GM18519 (cell line): Measurements from ENCODE around the gene PLPPR3.

ENCODE experiments used
- ATAC-seq: cut with Tn5 transposase; IDR thresholded peaks from one replicate; pipeline ENCODE4 v1.9.1; 2021; ENCODE audit warnings: mild to moderate bottlenecking, moderate library complexity; ENCODE audit not compliant: unreplicated experiment, low FRiP score

PLPPR3 gene

DNA sequence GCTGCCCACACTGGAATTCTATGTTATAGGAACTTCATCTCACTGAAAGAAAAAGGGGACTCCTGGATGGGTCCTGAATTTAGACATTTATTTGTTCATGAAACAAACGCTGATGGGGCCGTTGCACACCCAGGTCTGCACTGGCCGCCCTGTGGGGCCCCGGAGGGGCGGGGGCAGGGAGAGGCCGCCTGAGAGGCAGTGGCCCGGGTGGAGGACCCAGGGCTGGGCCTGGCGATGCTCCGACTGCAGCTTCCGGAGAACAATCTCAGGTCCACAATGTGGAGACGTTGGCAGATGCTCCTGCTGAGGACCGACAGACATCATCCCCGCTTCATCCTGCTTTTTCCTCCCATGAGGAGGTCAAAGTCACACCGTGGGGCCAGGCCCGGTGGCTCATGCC is 40.8 kb downstream of the PLPPR3 start:
- ATAC-seq = no peak

DNA sequence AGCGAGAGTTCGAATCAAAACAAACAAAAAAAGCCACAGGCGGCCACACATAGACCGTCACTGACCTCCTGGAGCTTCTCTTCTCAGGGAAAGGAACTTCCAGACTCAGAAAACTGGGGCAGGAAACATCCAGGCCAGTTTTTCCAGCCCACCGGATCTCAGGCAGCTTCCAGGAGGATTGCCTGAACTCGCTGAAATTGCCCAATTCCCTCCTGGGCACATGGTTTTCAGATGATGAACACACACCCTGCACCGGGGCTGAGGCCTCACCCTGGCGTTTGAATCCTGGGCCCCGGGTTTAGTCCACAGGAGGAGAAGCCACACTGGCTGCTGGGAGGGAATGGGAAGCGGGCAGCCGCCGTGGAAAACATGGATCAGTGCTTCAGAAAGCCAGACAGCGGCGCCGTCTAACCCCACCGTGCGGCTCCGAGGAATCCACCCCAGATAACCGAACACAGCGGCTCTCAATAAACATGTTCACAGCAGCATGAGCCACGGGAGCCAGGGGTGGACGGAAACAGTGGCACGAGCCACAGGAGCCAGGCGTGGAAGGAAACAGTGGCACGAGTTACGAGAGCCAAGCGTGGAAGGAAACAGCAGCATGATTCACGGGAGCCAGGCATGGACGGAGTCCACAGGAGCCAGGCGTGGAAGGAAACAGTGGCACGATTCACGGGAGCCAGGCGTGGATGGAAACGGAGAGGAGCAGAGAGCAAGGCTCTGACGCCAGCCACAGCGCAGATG is 42.7 kb downstream of the PLPPR3 start:
- ATAC-seq = no peak

DNA sequence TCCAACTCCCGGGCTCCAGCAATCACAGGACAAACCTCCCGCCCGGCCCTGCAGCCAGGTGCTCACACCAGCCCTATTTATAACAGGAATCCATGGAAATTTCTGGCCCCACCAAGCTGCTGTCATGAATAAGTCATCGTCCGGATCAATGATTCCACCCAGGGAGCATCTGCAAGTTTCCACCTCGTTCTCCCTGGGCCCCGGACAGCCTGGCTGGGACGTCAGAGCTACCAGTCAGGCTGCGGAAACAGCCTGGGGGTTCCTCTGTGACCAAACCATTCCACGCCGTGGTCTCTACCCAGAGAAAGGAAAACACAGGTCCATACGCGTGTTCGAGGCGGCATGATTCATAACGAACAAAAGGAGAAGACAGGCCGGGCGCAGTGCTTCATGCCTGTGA is 45.2 kb downstream of the PLPPR3 start:
- ATAC-seq = no peak

DNA sequence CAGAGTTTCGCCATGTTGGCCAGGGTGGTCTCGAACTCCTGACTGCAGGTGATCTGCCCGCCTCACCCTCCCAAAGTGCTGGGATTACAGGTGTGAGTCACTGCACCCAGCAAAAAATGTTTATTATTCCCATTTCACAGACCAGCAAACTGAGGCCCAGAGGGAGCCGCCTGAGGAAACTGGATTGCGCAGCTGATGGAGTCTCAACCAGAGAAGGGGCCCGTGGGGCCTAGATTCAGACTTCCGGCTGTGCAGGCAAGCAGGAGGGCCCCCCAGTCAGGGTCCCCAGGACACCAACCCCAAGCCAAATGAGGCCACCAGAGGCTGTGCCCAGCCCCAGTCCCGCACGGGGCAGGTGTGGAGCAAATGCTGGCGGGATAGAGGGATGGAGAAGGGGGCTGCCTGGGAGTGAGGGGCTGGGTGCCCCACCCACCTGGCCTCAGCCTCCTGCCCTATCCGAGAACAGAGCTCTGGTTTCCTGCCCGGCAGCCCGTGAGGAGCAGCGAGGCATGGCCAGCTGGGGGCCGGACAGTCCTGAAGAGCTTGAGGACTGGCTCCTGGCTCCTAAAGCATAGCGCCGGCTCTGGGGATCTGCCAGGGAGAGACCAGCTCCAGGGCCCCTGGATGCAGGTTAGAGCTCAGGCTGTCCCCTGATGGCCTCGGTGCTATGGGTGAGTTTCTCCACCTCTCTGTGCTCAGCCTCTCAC is 48.9 kb downstream of the PLPPR3 start:
- no peak for ATAC-seq

DNA sequence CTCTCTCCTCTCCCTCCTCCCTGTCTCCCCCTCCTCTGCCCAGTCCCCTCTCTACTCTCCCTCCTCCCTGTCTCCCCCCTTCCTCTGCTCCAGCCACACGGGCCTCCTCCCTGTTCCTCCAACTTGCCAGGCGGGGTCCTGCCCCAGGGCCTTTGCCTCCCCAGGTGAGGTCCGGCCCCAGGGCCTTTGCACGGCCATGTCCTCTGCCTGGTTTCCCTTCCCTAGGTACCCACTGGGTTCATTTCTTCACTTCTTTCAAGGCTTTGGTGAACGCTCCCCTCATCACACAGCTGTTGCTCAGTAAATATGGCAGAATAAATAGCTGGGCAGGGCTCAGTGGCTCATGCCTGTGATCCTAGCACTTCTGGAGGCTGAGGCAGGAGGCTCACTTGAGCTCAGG is 49.7 kb downstream of the PLPPR3 start:
- no peak for ATAC-seq

DNA sequence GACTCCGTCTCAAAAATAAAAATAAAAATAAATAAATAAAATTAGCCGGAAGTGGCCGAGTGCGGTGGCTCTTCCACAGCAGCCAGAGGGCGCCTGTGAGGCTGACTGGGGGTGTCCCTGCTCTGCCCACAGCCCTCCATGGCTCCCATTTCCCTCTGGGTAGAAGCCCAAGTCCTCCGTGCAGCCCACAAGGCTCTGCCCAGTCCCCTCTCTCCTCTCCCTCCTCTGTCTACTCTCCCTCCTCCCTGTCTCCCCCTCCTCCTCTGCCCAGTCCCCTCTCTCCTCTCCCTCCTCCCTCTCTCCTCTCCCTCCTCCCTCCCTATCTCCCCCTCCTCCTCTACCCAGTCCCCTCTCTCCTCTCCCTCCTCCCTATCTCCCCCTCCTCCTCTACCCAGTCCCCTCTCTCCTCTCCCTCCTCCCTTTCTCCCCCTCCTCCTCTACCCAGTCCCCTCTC is 50.4 kb downstream of the PLPPR3 start:
- no peak for ATAC-seq

DNA sequence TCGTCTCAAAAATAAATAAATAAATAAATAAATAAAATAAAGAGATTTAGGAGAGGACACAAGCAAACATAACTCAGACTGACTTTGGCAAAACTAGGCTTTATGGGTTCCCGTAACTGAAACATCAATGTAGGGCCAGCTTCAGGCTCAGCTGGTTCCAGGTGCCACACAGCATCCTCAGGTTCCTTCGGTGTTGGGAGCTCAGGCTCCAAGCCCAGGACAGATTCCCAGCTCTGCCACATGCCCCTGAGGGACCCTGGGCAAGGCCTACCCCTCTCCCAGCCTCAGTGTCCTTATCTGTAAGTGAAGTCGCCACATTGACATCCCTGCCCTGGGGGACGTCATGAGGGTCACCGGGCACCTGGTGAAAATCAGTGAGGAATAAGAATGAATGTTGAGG is 52.1 kb downstream of the PLPPR3 start:
- ATAC-seq = no peak

DNA sequence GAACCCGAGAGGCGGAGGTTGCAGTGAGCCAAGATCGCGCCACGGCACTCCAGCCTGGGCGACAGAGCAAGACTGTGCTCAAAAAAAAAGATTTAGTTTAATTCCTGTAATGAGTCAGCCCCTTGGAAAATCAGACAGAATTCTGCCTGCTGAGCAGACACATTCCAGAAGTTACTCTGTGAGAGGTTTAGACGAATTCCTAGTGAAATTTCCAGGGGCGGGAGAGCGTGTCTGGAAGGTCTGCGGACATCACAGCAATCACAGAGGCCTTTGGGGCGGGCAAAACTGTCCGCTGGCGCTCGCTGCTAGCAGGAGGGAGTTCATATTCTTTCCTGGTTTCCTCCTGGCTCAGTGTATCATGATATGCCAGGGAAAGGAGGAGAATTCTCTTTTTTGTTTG is 53.3 kb downstream of the PLPPR3 start:
- no peak for ATAC-seq

DNA sequence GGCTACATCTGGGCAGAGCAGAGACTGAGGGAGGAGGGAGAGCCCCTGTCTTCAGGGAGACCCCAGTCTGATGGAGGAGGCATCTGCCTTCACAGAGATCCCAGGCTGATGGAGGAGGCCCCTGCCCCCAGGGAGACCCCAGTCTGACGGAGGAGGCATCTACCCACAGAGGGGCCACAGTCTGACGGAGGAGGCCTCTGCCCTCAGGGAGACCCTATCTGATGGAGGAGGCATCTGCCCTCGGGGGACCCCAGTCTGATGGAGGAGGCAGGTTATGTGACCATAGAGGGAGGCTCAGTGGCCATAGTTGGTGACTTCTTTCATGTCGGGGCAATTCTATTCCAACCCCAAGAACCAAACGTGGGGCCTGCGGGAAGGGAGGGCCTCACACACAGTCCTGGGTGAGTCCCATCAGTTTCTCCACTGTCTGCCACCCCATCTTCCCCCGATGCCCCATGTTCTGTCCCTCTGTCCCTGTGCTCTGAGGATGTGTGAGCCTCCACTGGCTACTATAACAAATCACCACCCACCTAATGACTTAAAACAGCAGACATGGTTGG is 56.5 kb downstream of the PLPPR3 start:
- ATAC-seq = no peak

DNA sequence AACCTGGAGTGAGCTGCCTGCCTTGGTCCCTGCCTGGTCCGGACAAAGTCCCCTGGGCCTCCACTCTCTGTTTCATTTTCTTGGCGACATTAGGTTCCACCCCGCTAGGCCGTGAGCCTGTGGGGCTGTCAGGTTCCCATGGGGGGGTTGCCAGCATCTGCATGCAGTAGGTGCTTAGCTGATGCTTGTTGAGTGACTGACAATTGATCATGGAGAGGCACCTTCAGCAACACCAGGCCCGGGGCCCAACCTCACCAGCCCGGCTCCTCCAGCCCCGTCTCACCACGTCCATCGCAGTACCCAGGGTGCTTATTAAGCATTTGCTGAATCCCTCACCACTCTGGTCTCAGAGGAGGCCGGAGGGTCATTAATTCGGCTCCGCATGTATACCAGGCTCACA is 57.5 kb downstream of the PLPPR3 start:
- no peak for ATAC-seq

DNA sequence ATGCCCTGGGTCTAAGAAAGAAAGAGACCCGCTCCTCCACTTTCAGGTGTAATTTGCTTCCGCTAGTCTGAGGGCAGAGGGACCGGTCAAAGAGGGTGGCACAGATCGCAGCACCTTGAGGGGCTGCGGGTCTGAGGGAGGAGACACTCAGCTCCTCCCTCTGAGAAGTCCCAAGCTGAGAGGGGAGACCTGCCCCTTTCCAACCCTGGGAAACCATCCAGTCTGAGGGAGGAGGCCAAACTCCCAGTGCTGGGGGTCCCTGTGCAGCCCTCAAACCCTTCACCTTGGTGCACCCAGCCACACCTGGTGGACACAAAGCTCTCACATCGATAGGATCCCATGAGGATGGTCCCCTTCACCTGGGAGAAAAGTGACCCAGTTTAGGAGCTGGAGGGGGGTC is 57.9 kb downstream of the PLPPR3 start:
- no peak for ATAC-seq

DNA sequence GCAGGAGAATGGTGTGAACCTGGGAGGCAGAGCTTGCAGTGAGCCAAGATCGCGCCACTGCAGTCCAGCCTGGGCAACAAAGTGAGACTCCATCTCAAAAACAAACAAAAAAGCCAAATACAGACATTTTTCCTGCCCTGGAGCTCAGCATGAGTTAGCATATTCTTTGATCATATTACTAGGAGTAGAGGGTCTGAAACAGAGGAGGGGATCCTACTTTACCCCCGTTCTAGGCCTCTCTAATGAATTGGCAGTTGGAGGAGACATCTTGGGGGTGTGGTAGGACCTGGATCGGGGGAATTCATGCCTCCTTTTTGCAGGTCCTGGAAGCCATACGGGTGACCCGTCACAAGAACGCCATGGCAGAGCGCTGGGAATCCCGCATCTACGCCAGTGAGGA is 58.6 kb downstream of the PLPPR3 start:
- ATAC-seq = no peak
